Effector memory CD4-positive, alpha-beta T cell (primary cell): ENCODE measurements around the gene PAX4.

ENCODE experiments used
- DNase-seq, 3 donors: peaks; one replicate each; pipeline ENCODE4 v3.0.0-alpha.2; 2020
- H3K27ac ChIP-seq: 2 replicates; pipeline ENCODE4 v1.7.0; 2013; ENCODE audit warnings: mild to moderate bottlenecking, low read length, moderate library complexity; ENCODE audit not compliant: insufficient read depth, poor library complexity, severe bottlenecking
- H3K27me3 ChIP-seq: replicated peaks from 2 replicates; pipeline ENCODE4 v1.7.0; 2013; ENCODE audit warnings: mild to moderate bottlenecking, low read length; ENCODE audit not compliant: insufficient read depth, control insufficient read depth, poor library complexity, severe bottlenecking
- H3K36me3 ChIP-seq: 2 replicates; pipeline ENCODE4 v1.7.0; 2013; ENCODE audit warnings: mild to moderate bottlenecking, low read length, moderate library complexity; ENCODE audit not compliant: control insufficient read depth, insufficient read depth
- H3K4me1 ChIP-seq: 2 replicates; pipeline ENCODE4 v1.7.0; 2013; ENCODE audit warnings: low read length, mild to moderate bottlenecking; ENCODE audit not compliant: control insufficient read depth, insufficient read depth, poor library complexity, severe bottlenecking
- H3K4me3 ChIP-seq: 2 replicates; pipeline ENCODE4 v1.7.0; 2013; ENCODE audit warnings: low read length, low read depth, mild to moderate bottlenecking; ENCODE audit not compliant: insufficient read depth, poor library complexity, severe bottlenecking
- H3K9me3 ChIP-seq: 2 replicates; pipeline ENCODE4 v1.7.0; 2013; ENCODE audit warnings: mild to moderate bottlenecking, low read length, moderate library complexity; ENCODE audit not compliant: control insufficient read depth

The PAX4 gene

DNA sequence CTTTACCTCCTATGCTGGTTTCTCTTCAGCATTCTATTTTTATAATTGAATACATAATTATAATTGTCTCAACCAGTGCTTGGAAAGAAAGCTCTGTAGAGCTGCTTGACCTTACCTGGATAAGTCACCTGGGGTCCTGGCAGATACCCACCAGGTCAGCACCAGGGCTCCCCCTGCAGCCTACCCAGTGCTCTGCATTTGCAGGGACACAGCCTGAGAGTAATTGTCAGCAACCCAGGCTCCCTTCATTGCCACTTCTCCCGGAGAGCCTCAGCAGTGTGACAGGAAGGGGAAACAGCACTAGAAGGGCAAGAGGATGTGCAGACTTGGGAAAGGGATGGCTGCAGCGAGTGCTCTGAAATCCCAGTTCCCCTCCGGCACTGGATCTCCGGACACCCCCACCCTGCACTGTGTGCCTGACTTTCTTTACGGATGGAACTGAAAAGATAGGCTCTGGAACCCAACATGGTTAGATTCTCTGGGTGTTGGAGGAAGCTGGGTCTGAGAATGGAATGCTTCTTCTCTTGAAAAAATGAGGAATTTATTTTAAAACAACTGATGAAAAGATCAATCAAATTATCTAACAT lies 11.4 kb upstream of the PAX4 start:
- Histone ChIP-seq H3K27me3 (no peaks in the 10 kb centered on the region), H3K4me3 (no peak overlapping the region), H3K36me3 (no peaks in the 10 kb centered on the region), H3K9me3 (no peaks in the 10 kb centered on the region), H3K27ac (no peak overlapping the region), H3K4me1 (no peaks in the 10 kb centered on the region)
- no peak for DNase-seq

DNA sequence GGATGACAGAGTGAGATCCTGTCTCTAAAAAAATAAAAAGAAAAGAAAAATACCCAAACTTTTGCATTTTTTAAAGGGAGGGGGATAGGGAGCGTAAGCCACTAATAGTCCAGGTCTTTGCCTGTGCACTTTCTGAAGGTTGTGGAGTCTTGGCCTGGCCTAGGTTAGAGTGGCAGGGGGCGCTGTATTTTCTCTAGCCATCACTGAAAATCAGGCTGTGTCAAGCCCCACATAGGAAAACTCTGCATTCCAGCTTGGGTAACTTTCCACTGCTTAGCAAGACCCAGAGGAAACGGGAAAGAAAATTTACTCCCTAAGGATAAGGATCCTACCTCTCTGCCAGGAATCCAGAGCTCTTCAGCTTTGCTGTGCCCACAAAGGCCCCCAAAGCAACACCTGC lies 10.5 kb upstream of the PAX4 start:
- Histone ChIP-seq H3K4me3 (no peak overlapping the region), H3K4me1 (no peaks in the 10 kb centered on the region), H3K27ac (no peak overlapping the region), H3K27me3 (no peaks in the 10 kb centered on the region), H3K9me3 (no peaks in the 10 kb centered on the region), H3K36me3 (no peaks in the 10 kb centered on the region)
- DNase-seq: no peak

GRCh38 chr7:127625331-127625730 lies 7.4 kb upstream of the PAX4 start:
- no peak for DNase-seq

GRCh38 chr7:127620406-127621233 lies 2.7 kb upstream of the PAX4 start:
- Histone ChIP-seq H3K4me3 (no peak overlapping the region), H3K27me3 (peaks cover 8% of the 10 kb centered on the region), H3K9me3 (no peaks in the 10 kb centered on the region), H3K27ac (no peak overlapping the region), H3K4me1 (no peaks in the 10 kb centered on the region), H3K36me3 (no peaks in the 10 kb centered on the region)
- no peak for DNase-seq

More at GRCh38 chr7:127625331-127625730, 7.4 kb upstream of the PAX4 start:
- Histone ChIP-seq H3K27me3 (peaks cover 6% of the 10 kb centered on the region), H3K36me3 (no peaks in the 10 kb centered on the region), H3K9me3 (no peaks in the 10 kb centered on the region), H3K27ac (no peak overlapping the region), H3K4me1 (no peaks in the 10 kb centered on the region), H3K4me3 (no peak overlapping the region)

DNA sequence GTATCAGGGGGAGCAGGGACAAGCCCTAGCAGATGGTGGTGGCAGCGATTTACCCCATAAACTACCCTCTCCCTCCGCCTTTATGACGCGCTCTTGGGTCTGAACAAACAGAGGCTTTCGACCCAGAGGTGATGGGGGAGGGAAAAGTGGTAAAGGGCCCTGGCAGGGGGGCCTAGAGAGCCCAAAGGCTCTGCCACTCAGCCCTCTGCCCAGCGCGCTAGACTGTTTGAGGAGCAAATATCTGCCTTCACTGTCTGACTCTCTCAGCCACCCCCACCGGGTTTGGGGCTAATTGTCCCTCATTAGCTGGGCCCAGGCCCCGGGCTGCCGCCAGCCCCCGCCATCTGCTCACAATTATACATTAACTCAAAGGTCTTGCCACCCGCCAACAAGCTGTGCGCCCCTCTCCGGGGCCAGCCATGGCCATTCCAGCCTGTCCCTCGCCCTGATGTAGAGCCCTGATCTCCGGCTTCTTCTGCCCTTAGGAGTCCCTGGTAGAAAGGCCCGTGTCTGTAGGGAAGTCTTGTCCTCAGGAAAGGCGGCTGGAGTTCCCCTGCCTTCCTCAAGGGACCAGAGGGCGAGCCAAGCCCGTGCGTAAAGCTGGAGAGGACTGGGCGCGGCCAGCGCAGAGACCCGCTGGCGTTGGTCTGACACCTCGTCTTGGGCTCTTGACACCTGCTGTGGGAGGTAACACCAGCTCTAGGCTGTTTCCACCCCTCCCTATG lies 1.9 kb upstream of the PAX4 start:
- no peaks in the 10 kb centered on the region for H3K4me1 ChIP-seq
- peaks cover 8% of the 10 kb centered on the region for H3K27me3 ChIP-seq
- H3K36me3 ChIP-seq: no peaks in the 10 kb centered on the region
- no peak overlapping the region for H3K4me3 ChIP-seq
- DNase-seq: no peak
- no peak overlapping the region for H3K27ac ChIP-seq
- H3K9me3 ChIP-seq: no peaks in the 10 kb centered on the region

- Histone ChIP-seq H3K27ac (no peak overlapping the region), H3K36me3 (no peaks in the 10 kb centered on the region), H3K9me3 (no peaks in the 10 kb centered on the region), H3K4me3 (no peak overlapping the region), H3K4me1 (no peaks in the 10 kb centered on the region), H3K27me3 (peaks cover 8% of the 10 kb centered on the region)
- DNase-seq: no peak
These were observed 833 bp upstream of the PAX4 start for GRCh38 chr7:127618775-127619174.

DNA sequence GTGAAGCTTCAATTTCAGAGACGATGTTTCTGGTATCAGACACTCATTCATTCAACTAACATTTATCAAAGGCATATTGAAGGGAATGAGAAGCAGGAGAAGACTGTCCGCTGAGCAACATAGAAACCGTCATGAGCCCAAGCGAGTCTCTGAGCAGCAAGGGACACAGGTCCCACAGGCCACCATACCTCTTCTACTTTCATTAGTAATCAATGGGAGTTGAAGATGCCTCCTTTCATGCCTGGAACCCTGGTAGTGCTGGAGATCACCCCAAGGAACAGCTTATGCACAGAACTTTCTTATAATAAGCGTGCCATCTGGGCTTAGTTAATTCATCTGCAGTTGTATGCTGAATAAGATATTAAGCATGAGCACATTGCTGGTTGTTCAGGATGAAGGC lies 1.2 kb downstream of the PAX4 start:
- H3K4me3 ChIP-seq: no peak overlapping the region
- H3K4me1 ChIP-seq: no peaks in the 10 kb centered on the region
- H3K27me3 ChIP-seq: peaks cover 8% of the 10 kb centered on the region
- H3K9me3 ChIP-seq: no peaks in the 10 kb centered on the region
- no peaks in the 10 kb centered on the region for H3K36me3 ChIP-seq
- DNase-seq: no peak
- no peak overlapping the region for H3K27ac ChIP-seq

DNA sequence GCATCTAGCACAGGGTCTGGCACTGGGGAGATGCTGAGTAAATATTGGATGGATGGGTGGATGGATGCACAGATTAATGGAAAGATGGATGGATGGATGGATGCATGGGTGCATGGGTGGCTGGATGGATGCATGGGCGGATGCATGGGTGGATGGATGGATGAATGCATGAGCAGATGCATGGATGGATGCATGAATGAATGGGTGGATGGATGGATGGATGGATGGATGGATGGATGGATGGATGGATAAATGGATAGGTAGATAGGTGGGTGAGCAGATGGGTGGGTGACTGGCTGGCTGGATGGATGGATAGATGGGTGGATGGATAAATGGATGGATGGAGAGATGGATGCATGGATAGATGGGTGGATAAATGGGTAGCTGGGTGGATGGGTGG lies 5.7 kb downstream of the PAX4 start:
- Histone ChIP-seq H3K4me3 (no peak overlapping the region), H3K4me1 (no peaks in the 10 kb centered on the region), H3K27ac (no peak overlapping the region), H3K27me3 (no peaks in the 10 kb centered on the region), H3K9me3 (no peaks in the 10 kb centered on the region), H3K36me3 (no peaks in the 10 kb centered on the region)
- DNase-seq: no peak

DNA sequence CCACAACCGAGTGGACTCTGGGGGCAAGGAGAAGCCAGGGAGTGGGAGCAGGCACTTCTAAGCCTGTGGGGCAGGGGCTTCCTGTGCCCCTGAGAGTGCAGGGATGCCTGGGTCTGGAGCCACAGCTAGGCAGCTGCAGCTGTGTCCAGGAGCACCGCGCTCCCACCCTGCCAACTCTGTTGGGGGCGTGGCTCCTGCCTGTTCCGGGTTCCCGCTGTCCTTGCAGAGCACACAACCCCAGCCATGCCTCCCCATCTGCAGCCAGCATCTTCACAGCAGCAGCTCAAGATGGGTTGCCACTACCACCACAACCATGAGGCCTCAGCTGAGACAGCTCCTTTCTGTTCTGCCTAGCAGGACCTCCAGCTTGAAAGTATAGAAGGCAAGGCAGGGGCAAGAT lies 8.6 kb downstream of the PAX4 start:
- Histone ChIP-seq H3K4me1 (no peaks in the 10 kb centered on the region), H3K27ac (no peak overlapping the region), H3K27me3 (no peaks in the 10 kb centered on the region), H3K36me3 (no peaks in the 10 kb centered on the region), H3K9me3 (no peaks in the 10 kb centered on the region), H3K4me3 (no peak overlapping the region)
- no peak for DNase-seq

- Histone ChIP-seq H3K4me1 (no peaks in the 10 kb centered on the region), H3K27me3 (no peaks in the 10 kb centered on the region), H3K9me3 (no peaks in the 10 kb centered on the region), H3K27ac (no peak overlapping the region), H3K4me3 (no peak overlapping the region), H3K36me3 (no peaks in the 10 kb centered on the region)
- DNase-seq: no peak
These were observed 9.5 kb downstream of the PAX4 start for GRCh38 chr7:127608446-127608845.
